Measurements from ENCODE around the gene TRAFD1. TPM values are rescaled to one million over a fixed set of nuclear protein-coding genes. Genes with fewer than 3 reads are reported as not detected.

The TRAFD1 gene
- total RNA-seq, 1 donor from 2014 or later = 46.7 TPM

- H3K9me3 Mint-ChIP-seq = no peaks in the 10 kb centered on the region
- no peaks in the 10 kb centered on the region for H3K27me3 Mint-ChIP-seq (ENCODE audit: insufficient read depth)
- no peak for DNase-seq (ENCODE audit: low spot score)
- no peak overlapping the region for H3K27ac Mint-ChIP-seq
- peaks cover 13% of the 10 kb centered on the region for H3K4me1 Mint-ChIP-seq (ENCODE audit: low read depth)
- H3K4me3 Mint-ChIP-seq = no peak overlapping the region
- intact Hi-C loops (cut with micrococcal nuclease) = no loop called here
- peaks cover 29% of the 10 kb centered on the region for H3K36me3 Mint-ChIP-seq (ENCODE audit: low read depth)
Observed at GRCh38 chr12:112178796-112179195, 53.4 kb downstream of the TRAFD1 start.

- H3K9me3 Mint-ChIP-seq = no peaks in the 10 kb centered on the region
- H3K27ac Mint-ChIP-seq = no peak overlapping the region
- H3K4me1 Mint-ChIP-seq (ENCODE audit: low read depth) = peaks cover 13% of the 10 kb centered on the region
- no peak overlapping the region for H3K4me3 Mint-ChIP-seq
- DNase-seq (ENCODE audit: low spot score) = no peak
- intact Hi-C loops (cut with micrococcal nuclease) = no loop called here
- peaks cover 31% of the 10 kb centered on the region for H3K36me3 Mint-ChIP-seq (ENCODE audit: low read depth)
- H3K27me3 Mint-ChIP-seq (ENCODE audit: insufficient read depth) = no peaks in the 10 kb centered on the region
Observed at GRCh38 chr12:112179341-112179740, 54.0 kb downstream of the TRAFD1 start.

- Mint-ChIP-seq H3K27ac (no peak overlapping the region), H3K4me1 (ENCODE audit: low read depth) (peaks cover 13% of the 10 kb centered on the region), H3K27me3 (ENCODE audit: insufficient read depth) (no peaks in the 10 kb centered on the region), H3K9me3 (no peaks in the 10 kb centered on the region), H3K36me3 (ENCODE audit: low read depth) (peaks cover 33% of the 10 kb centered on the region), H3K4me3 (no peak overlapping the region)
- DNase-seq (ENCODE audit: low spot score) = no peak
- intact Hi-C loops (cut with micrococcal nuclease) = no loop called here
Observed at GRCh38 chr12:112179916-112180315, 54.6 kb downstream of the TRAFD1 start.

- no peak for DNase-seq (ENCODE audit: low spot score)
- H3K4me1 Mint-ChIP-seq (ENCODE audit: low read depth) = peaks cover 13% of the 10 kb centered on the region
- H3K27me3 Mint-ChIP-seq (ENCODE audit: insufficient read depth) = no peaks in the 10 kb centered on the region
- no peaks in the 10 kb centered on the region for H3K9me3 Mint-ChIP-seq
- peaks cover 29% of the 10 kb centered on the region for H3K36me3 Mint-ChIP-seq (ENCODE audit: low read depth)
- intact Hi-C loops (cut with micrococcal nuclease) = no loop called here
- H3K27ac Mint-ChIP-seq = no peak overlapping the region
- no peak overlapping the region for H3K4me3 Mint-ChIP-seq
Observed at GRCh38 chr12:112180422-112180821, 55.1 kb downstream of the TRAFD1 start.

- H3K9me3 Mint-ChIP-seq = no peaks in the 10 kb centered on the region
- peaks cover 21% of the 10 kb centered on the region for H3K36me3 Mint-ChIP-seq (ENCODE audit: low read depth)
- H3K27me3 Mint-ChIP-seq (ENCODE audit: insufficient read depth) = no peaks in the 10 kb centered on the region
- no peak overlapping the region for H3K4me3 Mint-ChIP-seq
- intact Hi-C loops (cut with micrococcal nuclease) = loop anchor here (2.0 kb wide), 1 partner anchor 52 kb away; no protein-coding TSS in a partner anchor
- DNase-seq (ENCODE audit: low spot score) = no peak
- no peak overlapping the region for H3K27ac Mint-ChIP-seq
- H3K4me1 Mint-ChIP-seq (ENCODE audit: low read depth) = peaks cover 13% of the 10 kb centered on the region
Observed at GRCh38 chr12:112182499-112182898, 57.1 kb downstream of the TRAFD1 start.

- Mint-ChIP-seq H3K4me3 (no peak overlapping the region), H3K4me1 (ENCODE audit: low read depth) (peaks cover 13% of the 10 kb centered on the region), H3K9me3 (no peaks in the 10 kb centered on the region), H3K27me3 (ENCODE audit: insufficient read depth) (no peaks in the 10 kb centered on the region), H3K27ac (peak overlapping the region; percentile 23), H3K36me3 (ENCODE audit: low read depth) (peaks cover 21% of the 10 kb centered on the region)
- intact Hi-C loops (cut with micrococcal nuclease) = loop anchor here (1.0 to 2.0 kb wide), 2 partner anchors 53 to 204 kb away; no protein-coding TSS in a partner anchor
- no peak for DNase-seq (ENCODE audit: low spot score)
Observed at GRCh38 chr12:112183141-112184021, 58.0 kb downstream of the TRAFD1 start.

GRCh38 chr12:112184056-112184887 is 58.9 kb downstream of the TRAFD1 start:
- Mint-ChIP-seq H3K36me3 (ENCODE audit: low read depth) (peaks cover 19% of the 10 kb centered on the region), H3K9me3 (no peaks in the 10 kb centered on the region), H3K4me1 (ENCODE audit: low read depth) (peaks cover 13% of the 10 kb centered on the region), H3K27ac (no peak overlapping the region), H3K27me3 (ENCODE audit: insufficient read depth) (no peaks in the 10 kb centered on the region), H3K4me3 (no peak overlapping the region)
- DNase-seq (ENCODE audit: low spot score) = no peak
- intact Hi-C loops (cut with micrococcal nuclease) = no loop called here

- H3K36me3 Mint-ChIP-seq (ENCODE audit: low read depth) = peaks cover 18% of the 10 kb centered on the region
- intact Hi-C loops (cut with micrococcal nuclease) = no loop called here
- peak overlapping the region; percentile 44 for H3K27ac Mint-ChIP-seq
Observed at GRCh38 chr12:112185093-112185923, 59.9 kb downstream of the TRAFD1 start.

GRCh38 chr12:112188130-112188830 is 62.9 kb downstream of the TRAFD1 start:
- no peak overlapping the region for H3K27ac Mint-ChIP-seq
- H3K4me1 Mint-ChIP-seq (ENCODE audit: low read depth) = peaks cover 5% of the 10 kb centered on the region

More at GRCh38 chr12:112185093-112185923, 59.9 kb downstream of the TRAFD1 start:
- Mint-ChIP-seq H3K4me3 (no peak overlapping the region), H3K27me3 (ENCODE audit: insufficient read depth) (no peaks in the 10 kb centered on the region), H3K4me1 (ENCODE audit: low read depth) (peaks cover 13% of the 10 kb centered on the region), H3K9me3 (no peaks in the 10 kb centered on the region)
- no peak for DNase-seq (ENCODE audit: low spot score)

GRCh38 chr12:112190231-112191025 is 65.1 kb downstream of the TRAFD1 start:
- Mint-ChIP-seq H3K4me1 (ENCODE audit: low read depth) (no peaks in the 10 kb centered on the region), H3K4me3 (no peak overlapping the region), H3K36me3 (ENCODE audit: low read depth) (peaks cover 9% of the 10 kb centered on the region), H3K27me3 (ENCODE audit: insufficient read depth) (no peaks in the 10 kb centered on the region), H3K27ac (no peak overlapping the region), H3K9me3 (no peaks in the 10 kb centered on the region)
- DNase-seq (ENCODE audit: low spot score) = no peak
- intact Hi-C loops (cut with micrococcal nuclease) = loop anchor here (10.0 kb wide), 1 partner anchor 246 kb away; no protein-coding TSS in a partner anchor

More at GRCh38 chr12:112188130-112188830, 62.9 kb downstream of the TRAFD1 start:
- Mint-ChIP-seq H3K36me3 (ENCODE audit: low read depth) (peaks cover 18% of the 10 kb centered on the region), H3K9me3 (no peaks in the 10 kb centered on the region), H3K4me3 (no peak overlapping the region), H3K27me3 (ENCODE audit: insufficient read depth) (no peaks in the 10 kb centered on the region)
- no peak for DNase-seq (ENCODE audit: low spot score)
- intact Hi-C loops (cut with micrococcal nuclease) = no loop called here

GRCh38 chr12:112191201-112191600 is 65.8 kb downstream of the TRAFD1 start:
- no peak overlapping the region for H3K4me3 Mint-ChIP-seq
- H3K27ac Mint-ChIP-seq = no peak overlapping the region
- H3K36me3 Mint-ChIP-seq (ENCODE audit: low read depth) = peaks cover 9% of the 10 kb centered on the region
- intact Hi-C loops (cut with micrococcal nuclease) = loop anchor here (10.0 kb wide), 1 partner anchor 246 kb away; no protein-coding TSS in a partner anchor
- no peaks in the 10 kb centered on the region for H3K9me3 Mint-ChIP-seq
- no peaks in the 10 kb centered on the region for H3K4me1 Mint-ChIP-seq (ENCODE audit: low read depth)
- no peak for DNase-seq (ENCODE audit: low spot score)
- H3K27me3 Mint-ChIP-seq (ENCODE audit: insufficient read depth) = no peaks in the 10 kb centered on the region
